CD4-positive, alpha-beta T cell treated with Interleukin-17A for 4 hours (primary cell): Measurements from ENCODE around the gene C10orf143.
"Not testable (repeated sequence)": the region's sequence is repeated elsewhere in the genome, so short reads cannot be mapped to it uniquely, and the experiment has no call there.

Experiments used
- DNase-seq: peaks from one replicate; pipeline ENCODE4 v3.0.0-alpha.2; 2020; ENCODE audit warnings: mixed read lengths

Gene C10orf143

GRCh38 chr10:130111113-130111851 is 652 bp upstream of the C10orf143 start:
- peak; percentile 94 for DNase-seq

- peak; percentile 86 for DNase-seq
These were observed 809 bp downstream of the C10orf143 start for GRCh38 chr10:130109796-130110245.

GRCh38 chr10:130108934-130109604 is 1.6 kb downstream of the C10orf143 start:
- DNase-seq, result no peak

GRCh38 chr10:130108146-130108545 is 2.5 kb downstream of the C10orf143 start:
- not testable (repeated sequence) for DNase-seq

DNA sequence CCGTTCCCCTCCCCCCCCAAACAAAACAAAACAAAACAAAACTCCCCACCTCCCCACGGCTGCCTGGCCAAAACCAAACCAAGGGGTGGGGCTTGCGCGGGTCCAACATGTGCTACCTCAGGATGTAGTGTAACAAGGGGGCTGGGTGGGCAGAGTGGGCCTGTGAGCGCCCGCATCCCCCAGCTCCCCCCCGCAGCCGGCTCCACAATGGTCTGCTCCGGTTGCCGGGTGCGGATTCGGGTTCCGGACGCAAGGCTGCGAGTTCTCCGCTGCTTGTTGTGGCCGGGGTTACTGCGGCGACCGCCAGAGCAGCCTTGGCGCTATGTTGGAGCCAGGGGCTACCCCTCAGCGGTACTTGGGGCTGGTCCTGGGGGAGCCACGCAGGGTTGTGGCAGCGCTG is 4.9 kb downstream of the C10orf143 start:
- DNase-seq, result no peak

DNA sequence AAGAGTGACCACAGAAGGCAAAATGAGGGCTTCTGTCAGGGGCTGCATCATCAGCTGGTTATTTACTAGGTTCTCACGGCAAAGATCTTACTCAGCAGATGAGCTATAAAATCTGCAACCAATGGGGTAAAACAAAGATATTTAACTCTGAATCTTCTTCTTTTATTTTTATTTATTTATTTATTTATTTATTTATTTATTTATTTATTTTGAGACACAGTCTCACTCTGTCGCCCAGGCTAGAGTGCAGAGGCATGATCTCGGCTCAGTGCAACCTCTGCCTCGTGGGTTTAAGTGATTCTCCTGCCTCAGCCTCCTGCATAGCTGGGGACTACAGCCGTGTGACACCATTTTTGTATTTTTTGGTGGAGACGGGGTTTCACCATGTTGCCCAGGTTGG is 11.3 kb downstream of the C10orf143 start:
- DNase-seq, result no peak

- DNase-seq, result not testable (repeated sequence)
These were observed 20.1 kb downstream of the C10orf143 start for GRCh38 chr10:130090565-130090964.

DNA sequence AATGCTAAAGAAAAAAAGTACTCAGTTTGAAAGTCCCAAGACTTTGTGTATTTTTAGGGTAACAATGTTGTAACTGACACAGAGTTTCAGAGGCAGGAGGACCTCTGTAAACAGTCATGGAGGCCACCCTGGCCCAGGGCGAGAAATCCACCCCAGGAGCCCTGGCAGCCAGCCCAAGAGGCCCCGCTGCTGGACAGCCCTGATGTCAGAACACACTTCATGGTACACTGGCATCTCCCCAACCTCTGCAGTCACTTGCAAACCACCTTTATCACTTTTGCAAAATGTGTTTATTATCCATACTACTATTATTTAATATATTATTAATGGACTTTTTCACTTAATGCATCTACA is 30.2 kb downstream of the C10orf143 start:
- no peak for DNase-seq

DNA sequence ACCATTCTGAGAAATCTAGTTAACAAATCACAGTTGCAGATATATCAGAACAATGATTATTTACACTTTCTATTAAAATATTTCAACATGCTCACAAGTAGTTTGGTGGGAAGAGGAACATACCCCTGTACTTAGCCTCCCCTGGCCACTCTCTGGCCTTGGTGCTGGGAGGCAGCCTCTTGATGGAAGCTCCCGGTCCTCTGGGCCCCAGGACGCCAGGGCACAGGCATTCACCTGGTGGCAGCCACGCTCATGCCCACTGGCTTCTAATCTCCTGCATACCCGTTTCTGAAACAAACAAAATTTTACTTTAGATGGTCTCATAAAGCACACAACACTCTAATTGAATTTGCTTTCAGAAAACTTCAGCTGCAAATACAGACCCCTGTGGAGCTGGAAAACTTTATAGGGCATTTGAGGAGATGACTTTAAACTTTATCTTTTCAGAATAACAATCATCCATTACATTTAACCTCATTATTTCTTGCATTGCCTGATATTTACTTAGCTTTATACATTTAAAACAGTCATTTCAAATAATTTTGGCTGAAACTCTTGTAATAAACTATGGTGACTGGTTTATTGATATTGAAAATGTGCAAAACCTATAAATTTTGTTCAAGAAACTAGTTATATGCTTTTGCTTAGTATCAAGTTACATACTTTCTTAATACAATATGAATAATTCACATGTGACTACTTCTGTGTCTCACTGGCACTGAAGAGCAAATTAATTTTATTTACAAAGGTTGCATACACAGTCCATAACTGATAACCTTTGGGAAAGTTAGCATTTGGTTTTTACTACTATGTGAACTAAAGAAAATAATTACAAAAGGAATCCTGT is 30.8 kb downstream of the C10orf143 start:
- DNase-seq, result no peak

DNA sequence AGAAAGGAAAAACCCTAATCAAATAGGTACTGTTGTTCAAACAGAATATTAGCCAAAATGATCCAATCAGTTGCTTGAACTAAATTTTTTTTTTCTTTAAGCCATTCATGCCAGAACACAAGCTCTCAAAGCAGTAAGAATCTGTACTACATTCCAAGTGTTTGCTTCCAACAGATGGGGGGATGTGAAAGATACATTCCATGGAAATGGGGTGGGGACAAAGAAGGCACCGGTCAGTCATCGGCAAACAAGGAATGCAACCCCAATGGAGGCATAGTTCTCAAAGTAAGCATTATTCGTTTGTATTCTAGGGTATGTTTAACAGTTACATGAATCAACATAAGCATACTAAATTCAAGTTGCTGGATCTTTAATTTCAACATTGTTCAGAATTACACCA is 32.5 kb downstream of the C10orf143 start:
- DNase-seq, result no peak

- DNase-seq, result no peak
These were observed 33.9 kb downstream of the C10orf143 start for GRCh38 chr10:130076681-130077080.

- DNase-seq, result no peak
These were observed 36.0 kb downstream of the C10orf143 start for GRCh38 chr10:130074639-130075038.

GRCh38 chr10:130073912-130074311 is 36.7 kb downstream of the C10orf143 start:
- DNase-seq, result no peak

DNA sequence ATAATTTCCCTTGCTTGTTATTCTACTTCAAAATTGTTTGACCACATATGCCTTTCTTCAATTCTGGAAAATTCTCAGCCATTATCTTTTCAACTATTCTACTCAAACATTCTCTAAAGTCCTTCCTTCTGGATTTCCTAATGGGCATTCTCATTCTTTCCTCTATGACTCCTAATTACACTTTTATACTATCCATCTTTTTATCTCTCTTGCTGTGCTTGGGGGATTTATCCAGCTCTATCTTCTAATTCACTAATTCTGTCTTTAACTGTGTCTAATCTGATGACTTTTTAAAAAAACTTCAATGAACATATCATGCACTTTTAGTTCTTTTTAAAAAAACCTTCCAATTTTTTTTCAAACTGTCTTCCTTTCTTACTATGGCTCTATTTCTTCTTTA is 38.4 kb downstream of the C10orf143 start:
- DNase-seq, result no peak

DNA sequence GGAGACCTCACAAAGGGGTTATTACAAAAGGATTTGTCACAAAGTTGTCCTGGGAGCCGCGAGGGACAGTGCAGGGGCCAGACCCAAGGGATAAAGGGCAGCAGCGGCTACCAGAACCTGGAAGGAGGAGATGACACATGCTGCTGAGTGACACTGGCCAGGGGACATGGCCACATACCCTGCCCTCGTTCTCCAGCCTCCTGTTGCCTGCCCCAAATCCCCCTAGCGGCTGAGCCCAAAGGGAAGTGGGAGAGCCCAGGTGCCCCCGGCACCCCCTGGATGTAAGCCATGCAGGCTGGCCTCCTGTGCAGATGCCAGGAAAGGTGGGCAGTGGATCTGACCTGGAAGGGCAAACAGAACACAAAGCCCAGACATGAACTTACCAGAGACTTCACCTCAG is 42.7 kb downstream of the C10orf143 start:
- no peak for DNase-seq

DNA sequence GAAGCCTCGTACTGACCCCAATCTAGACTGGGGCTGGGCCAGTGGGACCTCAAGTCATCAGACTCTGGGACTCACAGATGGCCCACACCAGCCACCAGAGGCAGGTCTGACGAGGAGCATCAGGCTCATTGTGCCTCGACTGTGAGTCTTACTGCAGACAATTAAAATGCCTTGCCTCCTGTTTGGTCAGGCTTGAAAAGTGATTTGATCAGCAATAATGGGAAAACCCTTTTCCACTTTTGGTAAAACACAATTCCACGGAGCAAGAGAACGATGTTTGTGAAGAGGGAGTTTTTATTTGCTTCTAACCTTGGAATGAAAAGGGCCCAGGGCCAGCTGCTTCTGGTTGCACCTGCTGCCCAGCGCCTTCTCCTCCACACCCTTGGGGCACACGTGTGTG is 43.9 kb downstream of the C10orf143 start:
- DNase-seq, result no peak

DNA sequence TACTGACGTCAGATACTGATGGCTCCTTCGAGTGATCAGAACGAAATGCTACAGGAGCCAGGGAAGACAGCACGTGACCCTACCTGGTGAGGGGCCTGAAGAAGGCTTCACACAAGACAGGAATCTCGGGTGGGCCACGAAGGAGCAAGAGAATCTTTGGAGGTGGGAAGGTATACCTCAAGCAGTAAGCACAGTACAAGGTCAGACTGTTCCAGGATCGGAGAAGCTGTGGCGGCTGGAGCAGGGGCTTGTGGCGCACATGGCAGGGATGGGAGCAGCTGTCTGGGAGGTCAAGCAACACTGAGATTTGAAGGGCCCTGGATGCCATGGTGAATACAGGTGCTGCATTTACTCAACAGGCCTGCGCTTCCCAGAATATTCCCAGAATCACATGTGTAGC is 45.4 kb downstream of the C10orf143 start:
- no peak for DNase-seq

DNA sequence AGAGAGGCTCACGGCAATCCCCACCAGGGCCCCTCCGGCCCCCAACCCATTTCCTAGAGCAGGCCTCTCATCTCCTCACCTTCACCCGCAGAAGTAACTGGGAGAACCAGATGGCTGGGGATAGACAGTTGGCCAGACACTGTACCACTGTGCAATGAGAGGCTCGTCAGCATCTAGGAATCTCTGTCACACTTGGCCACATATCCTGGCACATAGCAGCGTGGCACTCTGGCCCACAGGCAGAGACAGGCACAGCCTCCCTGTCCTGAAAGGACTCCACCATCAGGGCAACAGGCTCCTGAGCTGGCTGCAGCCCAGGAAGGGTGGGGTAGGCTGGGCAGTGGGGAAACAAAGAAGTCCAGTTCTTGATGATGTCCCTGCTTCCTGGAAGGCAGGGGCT is 45.8 kb downstream of the C10orf143 start:
- DNase-seq, result no peak

- DNase-seq, result no peak
These were observed 47.7 kb downstream of the C10orf143 start for GRCh38 chr10:130062976-130063375.

DNA sequence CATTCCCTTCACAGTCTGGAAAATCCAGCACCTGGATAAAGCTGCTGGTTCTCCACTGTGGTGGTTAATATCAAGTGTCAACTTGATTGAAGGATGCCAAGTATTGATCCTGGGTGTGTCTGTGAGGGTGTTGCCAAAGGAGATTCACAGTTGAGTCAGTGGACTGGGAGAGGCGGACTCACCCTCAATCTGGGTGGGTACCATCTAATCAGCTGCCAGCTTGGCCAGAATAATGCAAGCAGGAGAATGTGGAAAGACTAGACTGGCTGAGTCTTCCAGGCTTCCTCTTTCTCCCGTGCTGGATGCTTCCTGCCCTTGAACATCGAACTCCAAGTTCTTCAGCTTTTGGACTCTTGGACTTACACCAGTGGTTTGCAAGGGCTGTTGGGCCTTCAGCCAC is 48.4 kb downstream of the C10orf143 start:
- no peak for DNase-seq

GRCh38 chr10:130061760-130062159 is 48.9 kb downstream of the C10orf143 start:
- no peak for DNase-seq

GRCh38 chr10:130054021-130054420 is 56.6 kb downstream of the C10orf143 start:
- no peak for DNase-seq

- no peak for DNase-seq
These were observed 57.1 kb downstream of the C10orf143 start for GRCh38 chr10:130053561-130053960.

DNA sequence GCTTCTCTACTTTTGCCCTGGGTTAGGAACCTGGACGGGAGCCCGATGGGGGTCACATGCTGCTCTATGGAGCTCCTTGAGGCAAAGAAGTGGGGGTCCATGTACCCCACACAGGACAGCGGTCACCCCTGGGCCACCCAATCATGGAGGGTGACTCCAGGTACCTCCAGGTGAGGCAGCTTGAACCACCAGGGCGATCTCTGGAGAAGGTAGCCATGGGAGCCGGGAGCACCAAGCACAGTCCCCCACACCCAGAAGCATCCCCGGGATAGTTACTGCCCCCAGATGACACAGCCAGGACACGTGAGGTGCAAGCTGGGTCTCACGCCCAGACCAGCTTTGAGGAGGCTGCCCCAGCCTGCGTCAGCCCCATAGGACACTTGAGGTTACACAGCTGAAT is 58.4 kb downstream of the C10orf143 start:
- no peak for DNase-seq
